T-helper 17 cell (primary cell): ENCODE data around the gene TMEM107. TPM values are rescaled to one million over a fixed set of nuclear protein-coding genes. Genes with fewer than 3 reads are reported as not detected.
"Not testable (repeated sequence)": the region's sequence is repeated elsewhere in the genome, so short reads cannot be mapped to it uniquely, and the experiment has no call there.

Experiments
- ATAC-seq: fragments of 150-1000 bp; cut with Tn5 transposase; 2 replicates; pipeline ENCODE4 v1.10.0; 2021; ENCODE audit warnings: mild to moderate bottlenecking, moderate library complexity
- DNase-seq, 3 donors: peaks; one replicate each; pipeline versions ENCODE4 v3.0.0 to v3.0.0-alpha.2; 2020 to 2021
- H3K9me3 ChIP-seq: one replicate; pipeline ENCODE4 v1.7.0; 2013; ENCODE audit warnings: low read length, mild to moderate bottlenecking; ENCODE audit not compliant: control insufficient read depth, poor library complexity, severe bottlenecking
- H3K27ac Mint-ChIP-seq: one replicate; pipeline ENCODE4 v1.8.0; 2022; ENCODE audit warnings: mild to moderate bottlenecking, moderate library complexity, mixed read lengths
- H3K27me3 Mint-ChIP-seq: one replicate; pipeline ENCODE4 v1.8.0; 2022; ENCODE audit warnings: mixed read lengths
- H3K36me3 Mint-ChIP-seq: one replicate; pipeline ENCODE4 v1.8.0; 2022; ENCODE audit warnings: low read depth, mixed read lengths
- H3K4me1 Mint-ChIP-seq: one replicate; pipeline ENCODE4 v1.8.0; 2022; ENCODE audit warnings: mild to moderate bottlenecking, mixed read lengths
- H3K4me3 Mint-ChIP-seq: one replicate; pipeline ENCODE4 v1.8.0; 2022; ENCODE audit warnings: mild to moderate bottlenecking, moderate library complexity, mixed read lengths
- total RNA-seq, 4 donors: library from RNA in 2 of 4; stranded (reverse) in 2 of 4; gene quantifications; one replicate each; pipeline ENCODE4 v1.2.3 and lab custom pipeline; 2022 to 2026

Gene TMEM107
- total RNA-seq, 2 donors from 2014 or later = 33.0 to 33.9 TPM

DNA sequence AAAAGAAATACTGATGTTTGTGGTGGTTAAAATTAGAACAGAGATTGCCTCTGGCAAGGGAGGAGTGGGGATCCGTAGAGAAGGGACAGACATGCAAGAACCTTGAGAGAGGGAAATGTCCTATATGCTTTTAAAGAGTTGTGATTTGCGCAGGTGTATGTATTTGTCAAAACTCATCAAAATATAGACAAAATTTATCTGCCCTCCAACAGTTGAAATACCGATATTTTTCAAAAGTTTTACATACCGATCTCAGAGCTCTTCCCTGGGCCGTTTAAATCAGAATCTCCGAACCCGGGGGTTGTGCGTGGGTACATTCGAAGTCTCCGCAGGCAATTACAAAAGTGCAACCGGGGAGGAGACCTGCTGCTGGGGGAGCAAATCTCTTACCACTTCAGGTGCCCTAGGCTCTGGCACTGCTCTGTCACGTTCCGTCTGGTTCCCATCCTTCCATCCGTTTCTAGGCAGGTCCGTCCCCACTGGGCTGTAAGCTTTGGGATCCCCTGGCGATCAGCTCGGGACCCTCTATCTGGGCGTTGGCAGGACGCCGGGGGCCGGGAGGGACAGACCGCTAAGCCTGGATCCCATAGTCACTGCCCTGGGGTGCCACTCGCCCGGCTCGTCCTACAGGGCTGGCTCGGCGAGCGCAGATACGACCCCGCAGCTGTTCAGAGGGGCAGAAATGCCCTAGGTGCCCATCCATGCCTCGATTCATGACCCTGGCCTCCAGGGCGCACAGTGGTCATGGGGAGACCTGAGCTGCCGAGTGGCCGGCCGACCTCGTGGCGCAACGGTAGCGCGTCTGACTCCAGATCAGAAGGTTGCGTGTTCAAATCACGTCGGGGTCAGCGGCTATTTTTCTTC, 9.6 kb upstream of the TMEM107 start:
- H3K27me3 Mint-ChIP-seq = no peaks in the 10 kb centered on the region
- peaks cover 19% of the 10 kb centered on the region for H3K4me1 Mint-ChIP-seq
- no peak overlapping the region for H3K27ac Mint-ChIP-seq
- no peaks in the 10 kb centered on the region for H3K9me3 ChIP-seq
- peak; percentile 11 for ATAC-seq
- no peaks in the 10 kb centered on the region for H3K36me3 Mint-ChIP-seq
- DNase-seq = peak; percentile 70 to 95 (median 73)
- H3K4me3 Mint-ChIP-seq = no peak overlapping the region

DNA sequence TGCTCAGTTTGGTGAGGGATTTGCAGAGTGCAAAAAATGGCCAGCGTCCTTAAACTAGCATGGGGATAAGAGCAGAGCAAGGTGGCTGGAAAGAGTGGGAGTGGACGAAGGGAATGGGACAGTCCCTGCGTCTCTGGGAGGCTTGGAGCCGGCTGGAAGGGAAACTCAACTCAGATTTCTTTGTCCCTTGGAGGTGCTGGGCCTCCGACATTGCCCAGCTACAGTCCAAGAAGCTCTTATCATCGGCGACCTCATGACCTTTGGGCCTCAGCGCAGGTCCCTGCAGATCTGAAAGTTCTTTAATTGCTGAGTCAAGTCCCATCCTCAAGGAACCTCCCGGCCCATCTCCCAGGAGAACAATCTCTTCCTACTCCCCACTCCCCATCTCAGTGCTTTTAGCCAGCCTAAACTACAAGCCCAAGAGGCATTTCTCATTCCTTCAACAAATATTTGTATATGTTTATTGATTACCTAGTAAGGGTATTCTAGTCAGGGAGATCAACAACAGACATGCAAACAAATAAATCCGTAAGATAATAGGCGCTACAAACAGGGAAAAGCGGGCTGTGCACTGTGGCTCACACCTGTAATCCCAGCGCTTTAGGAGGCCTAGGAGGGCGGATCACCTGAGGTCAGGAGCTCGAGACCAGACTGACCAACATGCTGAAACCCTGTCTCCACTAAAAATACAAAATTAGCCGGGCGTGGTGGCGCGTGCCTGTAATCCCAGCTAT, 985 bp upstream of the TMEM107 start:
- H3K4me3 Mint-ChIP-seq = peak overlapping the region; percentile 95
- peaks cover 2% of the 10 kb centered on the region for H3K36me3 Mint-ChIP-seq
- DNase-seq (no peak), ATAC-seq (no peak)
- no peaks in the 10 kb centered on the region for H3K9me3 ChIP-seq
- H3K4me1 Mint-ChIP-seq = peaks cover 38% of the 10 kb centered on the region
- H3K27ac Mint-ChIP-seq = peak overlapping the region; percentile 100
- H3K27me3 Mint-ChIP-seq = no peaks in the 10 kb centered on the region

DNA sequence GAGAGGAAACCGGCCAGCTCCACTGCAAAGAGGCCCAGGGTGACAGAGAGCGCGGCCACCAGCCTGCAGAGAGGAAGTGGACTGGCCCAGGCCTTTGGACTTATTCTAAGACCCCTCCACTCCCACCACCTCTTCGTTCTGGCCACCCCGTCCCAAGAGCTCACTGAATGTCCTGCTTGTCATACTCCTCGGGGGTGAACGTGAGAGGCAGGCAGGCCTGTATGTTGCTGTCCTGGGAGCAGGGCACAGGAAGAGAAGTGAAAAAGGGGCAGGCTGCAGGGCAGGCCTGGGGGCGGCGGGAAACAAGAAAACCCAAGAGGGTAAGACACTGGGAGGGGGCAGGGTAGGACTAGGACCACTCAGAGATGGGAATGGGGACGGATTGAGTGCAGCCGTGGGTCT, 384 bp downstream of the TMEM107 start:
- ATAC-seq = no peak

DNA sequence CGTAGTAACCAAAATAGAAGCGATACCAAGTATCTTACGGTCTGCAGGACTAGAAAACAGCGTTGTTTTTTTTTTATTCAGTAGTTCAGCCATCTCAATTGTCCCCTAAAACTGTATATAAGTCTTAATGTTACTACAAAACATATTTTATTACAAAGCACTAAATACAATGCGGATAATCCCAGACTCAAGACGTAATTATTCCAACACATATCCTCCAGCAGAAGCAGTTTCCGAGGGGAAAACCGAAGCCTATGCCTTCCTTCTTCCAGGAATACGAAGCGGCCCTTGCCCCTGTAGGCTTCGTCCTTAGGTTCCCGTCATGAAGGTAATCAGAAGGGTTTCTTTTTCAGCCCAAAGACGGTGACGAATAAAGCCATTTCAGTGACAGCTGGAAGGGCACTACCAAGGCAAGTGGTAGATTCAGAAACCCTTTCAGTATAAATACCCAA, 2.3 kb downstream of the TMEM107 start:
- H3K9me3 ChIP-seq = no peaks in the 10 kb centered on the region
- Mint-ChIP-seq H3K4me3 (peak overlapping the region; percentile 91), H3K27ac (peak overlapping the region; percentile 100), H3K36me3 (peaks cover 2% of the 10 kb centered on the region), H3K27me3 (no peaks in the 10 kb centered on the region), H3K4me1 (peaks cover 38% of the 10 kb centered on the region)
- DNase-seq (no peak), ATAC-seq (no peak)

More for the DNA sequence above, 384 bp downstream of the TMEM107 start:
- peaks cover 39% of the 10 kb centered on the region for H3K4me1 Mint-ChIP-seq
- H3K9me3 ChIP-seq = no peaks in the 10 kb centered on the region
- no peaks in the 10 kb centered on the region for H3K27me3 Mint-ChIP-seq
- H3K36me3 Mint-ChIP-seq = peaks cover 2% of the 10 kb centered on the region
- DNase-seq = no peak
- peak overlapping the region; percentile 100 for H3K27ac Mint-ChIP-seq
- peak overlapping the region; percentile 95 for H3K4me3 Mint-ChIP-seq

DNA sequence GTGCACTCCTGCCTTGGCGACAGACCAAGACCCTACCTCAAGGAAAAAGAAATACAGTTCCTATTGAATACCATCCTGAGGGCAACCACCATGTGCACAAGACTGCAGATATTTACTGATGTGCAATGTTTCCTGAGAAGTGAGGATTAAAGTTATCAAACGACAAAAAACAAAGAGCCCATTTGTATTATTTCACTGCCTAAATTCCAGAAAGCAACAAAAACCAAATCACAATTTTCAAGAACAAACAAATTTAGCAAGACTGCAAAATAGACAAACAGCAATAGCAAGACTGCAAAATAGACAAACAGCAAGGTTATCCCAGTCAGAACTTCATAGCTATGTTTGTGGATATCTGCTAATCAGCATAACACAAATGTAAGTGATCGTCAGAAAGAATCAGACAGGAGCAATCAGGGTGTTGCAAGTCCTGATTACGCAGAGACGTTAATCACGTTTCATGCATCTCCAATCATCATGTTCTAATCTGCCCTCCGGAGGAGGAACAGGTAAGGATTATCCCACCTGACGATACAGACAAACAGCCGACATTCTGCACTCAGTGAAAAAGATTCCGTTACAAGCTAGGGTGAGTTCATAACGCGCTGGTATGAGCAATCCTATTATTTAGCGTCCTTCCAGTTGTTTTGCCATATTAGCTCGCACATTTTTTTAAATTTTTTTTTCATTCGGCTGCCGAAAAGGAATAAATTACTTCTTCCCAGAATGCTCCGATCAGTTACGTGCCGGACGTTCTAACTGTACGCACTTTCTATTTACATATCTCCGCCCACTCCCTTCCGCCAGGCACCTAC, 2.9 kb downstream of the TMEM107 start:
- peak in 2 of 3 donors; percentile 60 to 62 for DNase-seq
- no peaks in the 10 kb centered on the region for H3K27me3 Mint-ChIP-seq
- no peaks in the 10 kb centered on the region for H3K9me3 ChIP-seq
- peak overlapping the region; percentile 100 for H3K27ac Mint-ChIP-seq
- peaks cover 42% of the 10 kb centered on the region for H3K4me1 Mint-ChIP-seq
- ATAC-seq = peak; percentile 88
- H3K4me3 Mint-ChIP-seq = peak overlapping the region; percentile 91
- peaks cover 2% of the 10 kb centered on the region for H3K36me3 Mint-ChIP-seq

DNA sequence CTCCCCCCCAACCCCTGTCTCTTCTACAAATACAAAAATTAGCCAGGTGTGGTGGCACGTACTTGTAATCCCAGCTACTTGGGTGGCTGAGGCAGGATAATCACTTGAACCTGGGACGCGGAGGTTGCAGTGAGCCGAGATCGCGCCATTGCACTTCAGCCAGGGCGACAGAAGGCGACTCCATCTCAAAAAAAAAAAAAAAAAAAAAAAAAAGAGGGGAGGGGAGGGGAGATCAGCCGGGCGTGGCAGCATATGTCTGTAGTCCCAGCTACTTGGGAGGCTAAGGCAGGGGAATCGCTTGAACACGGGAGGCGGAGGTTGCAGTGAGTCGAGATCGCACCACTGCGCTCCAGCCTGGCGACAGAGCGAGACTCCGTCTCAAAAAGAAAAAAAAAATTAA, 6.0 kb downstream of the TMEM107 start:
- H3K4me3 Mint-ChIP-seq, H3K36me3 Mint-ChIP-seq, ATAC-seq, H3K27me3 Mint-ChIP-seq, H3K9me3 ChIP-seq, DNase-seq, H3K27ac Mint-ChIP-seq: not testable (repeated sequence)
- H3K4me1 Mint-ChIP-seq = peaks cover 27% of the 10 kb centered on the region

DNA sequence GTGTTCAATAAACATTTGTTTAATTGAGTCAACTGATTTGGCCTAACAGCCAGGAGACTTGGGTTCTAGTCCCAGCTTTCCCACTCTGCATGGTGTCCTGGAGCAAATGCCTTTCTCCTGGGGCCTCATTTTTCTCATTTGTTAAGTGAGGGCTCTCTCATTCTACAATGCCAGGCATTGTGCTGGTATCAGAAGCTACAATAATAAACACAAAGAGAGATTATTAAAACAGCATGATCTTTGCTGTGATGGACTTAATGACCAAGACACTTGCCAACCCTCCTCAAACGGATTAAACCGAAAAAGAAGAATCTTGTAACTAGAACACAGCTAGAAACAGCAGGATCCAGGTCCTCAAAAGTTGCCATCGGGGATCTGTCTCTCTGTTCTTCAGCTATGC, 8.7 kb downstream of the TMEM107 start:
- no peaks in the 10 kb centered on the region for H3K36me3 Mint-ChIP-seq
- H3K4me3 Mint-ChIP-seq = no peak overlapping the region
- no peaks in the 10 kb centered on the region for H3K9me3 ChIP-seq
- H3K27me3 Mint-ChIP-seq = no peaks in the 10 kb centered on the region
- peaks cover 24% of the 10 kb centered on the region for H3K4me1 Mint-ChIP-seq
- no peak overlapping the region for H3K27ac Mint-ChIP-seq
- ATAC-seq (no peak), DNase-seq (no peak)

DNA sequence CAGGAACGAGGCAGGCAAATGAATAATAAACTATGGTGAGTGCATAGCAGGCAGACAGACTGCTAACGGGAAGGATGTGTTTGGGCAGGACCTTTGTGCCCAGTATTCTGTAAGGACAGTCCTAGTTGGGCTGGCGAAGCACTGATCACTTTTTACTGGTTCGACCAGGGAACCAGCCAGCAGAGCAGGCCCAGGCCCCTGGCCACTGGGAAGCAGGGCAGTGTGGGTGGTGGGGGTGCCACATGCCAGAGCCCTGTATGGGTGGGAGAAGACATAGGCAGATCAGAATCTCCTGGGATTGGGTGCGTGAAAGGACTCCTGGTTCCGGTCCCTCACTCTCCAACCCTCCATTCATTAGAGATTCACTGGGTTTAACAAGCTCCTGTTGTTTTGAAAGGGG, 9.4 kb downstream of the TMEM107 start:
- no peak overlapping the region for H3K4me3 Mint-ChIP-seq

DNA sequence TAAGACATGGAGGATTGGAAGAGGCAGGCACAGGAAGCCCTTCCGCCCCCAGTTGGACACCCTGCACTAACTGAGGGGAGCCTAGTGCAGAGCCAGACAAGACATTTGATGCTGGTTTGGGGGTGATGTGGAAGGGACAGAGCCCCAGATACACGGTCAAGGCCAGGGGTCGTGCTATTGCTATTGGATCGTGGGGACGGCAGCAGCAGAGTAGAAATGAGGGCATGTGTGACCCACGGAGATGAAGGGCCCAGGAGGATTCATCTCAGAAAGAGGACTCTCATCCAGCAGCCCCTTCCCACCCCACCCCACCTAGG, 11.4 kb downstream of the TMEM107 start:
- H3K27me3 Mint-ChIP-seq = no peaks in the 10 kb centered on the region
- peaks cover 5% of the 10 kb centered on the region for H3K36me3 Mint-ChIP-seq
- H3K4me3 Mint-ChIP-seq = peak overlapping the region; percentile 90
- peaks cover 39% of the 10 kb centered on the region for H3K4me1 Mint-ChIP-seq
- ATAC-seq (no peak), DNase-seq (no peak)
- H3K9me3 ChIP-seq = no peaks in the 10 kb centered on the region
- H3K27ac Mint-ChIP-seq = no peak overlapping the region

More for the DNA sequence above, 9.4 kb downstream of the TMEM107 start:
- H3K9me3 ChIP-seq = no peaks in the 10 kb centered on the region
- DNase-seq (no peak), ATAC-seq (no peak)
- Mint-ChIP-seq H3K4me1 (peaks cover 25% of the 10 kb centered on the region), H3K36me3 (no peaks in the 10 kb centered on the region), H3K27ac (peak overlapping the region; percentile 11), H3K27me3 (no peaks in the 10 kb centered on the region)

DNA sequence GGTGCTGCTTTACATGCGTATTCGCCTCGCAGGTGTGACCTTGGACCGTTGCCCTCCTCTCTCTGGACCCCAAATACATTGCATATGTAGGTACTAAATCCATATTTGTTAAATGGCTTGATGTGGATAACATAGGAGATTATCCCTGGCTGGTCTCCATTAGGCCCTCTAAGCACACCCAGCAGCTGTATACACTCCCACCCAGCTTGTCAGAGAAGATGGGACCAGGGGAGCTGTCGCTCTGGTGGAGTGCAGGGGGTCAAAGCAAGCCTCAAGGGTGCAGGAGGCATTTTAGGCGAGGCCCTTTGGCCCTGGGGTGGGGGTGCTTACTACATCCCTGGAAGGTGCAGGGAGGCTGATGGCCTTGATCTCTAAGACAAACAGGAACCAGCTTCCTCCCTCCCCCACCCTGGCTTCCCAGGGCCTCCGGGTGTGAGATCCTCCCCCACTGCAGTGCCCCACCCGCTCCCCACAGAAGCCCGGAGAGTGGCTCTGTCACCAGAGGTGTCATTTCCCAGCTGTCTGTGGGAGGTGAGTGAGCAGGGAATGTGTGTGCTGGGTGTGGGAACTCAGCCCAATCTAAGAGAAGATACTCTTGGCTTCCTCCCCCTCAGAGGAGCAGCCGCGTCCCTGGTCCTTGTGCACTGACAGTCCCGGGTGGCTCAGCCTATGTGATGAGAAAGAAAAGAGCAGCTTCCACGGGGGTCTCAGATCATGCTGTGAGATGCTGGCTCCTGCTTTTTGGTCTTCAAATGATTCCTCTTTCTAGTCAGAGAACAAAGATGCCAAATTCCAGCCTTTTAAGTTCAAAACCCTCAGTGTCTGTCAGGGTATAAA, 12.0 kb downstream of the TMEM107 start:
- H3K9me3 ChIP-seq = no peaks in the 10 kb centered on the region
- Mint-ChIP-seq H3K27ac (no peak overlapping the region), H3K36me3 (peaks cover 5% of the 10 kb centered on the region), H3K4me1 (peaks cover 44% of the 10 kb centered on the region), H3K4me3 (peak overlapping the region; percentile 90), H3K27me3 (no peaks in the 10 kb centered on the region)
- DNase-seq (peak in 2 of 3 donors; percentile 29 to 55), ATAC-seq (peak; percentile 54)

DNA sequence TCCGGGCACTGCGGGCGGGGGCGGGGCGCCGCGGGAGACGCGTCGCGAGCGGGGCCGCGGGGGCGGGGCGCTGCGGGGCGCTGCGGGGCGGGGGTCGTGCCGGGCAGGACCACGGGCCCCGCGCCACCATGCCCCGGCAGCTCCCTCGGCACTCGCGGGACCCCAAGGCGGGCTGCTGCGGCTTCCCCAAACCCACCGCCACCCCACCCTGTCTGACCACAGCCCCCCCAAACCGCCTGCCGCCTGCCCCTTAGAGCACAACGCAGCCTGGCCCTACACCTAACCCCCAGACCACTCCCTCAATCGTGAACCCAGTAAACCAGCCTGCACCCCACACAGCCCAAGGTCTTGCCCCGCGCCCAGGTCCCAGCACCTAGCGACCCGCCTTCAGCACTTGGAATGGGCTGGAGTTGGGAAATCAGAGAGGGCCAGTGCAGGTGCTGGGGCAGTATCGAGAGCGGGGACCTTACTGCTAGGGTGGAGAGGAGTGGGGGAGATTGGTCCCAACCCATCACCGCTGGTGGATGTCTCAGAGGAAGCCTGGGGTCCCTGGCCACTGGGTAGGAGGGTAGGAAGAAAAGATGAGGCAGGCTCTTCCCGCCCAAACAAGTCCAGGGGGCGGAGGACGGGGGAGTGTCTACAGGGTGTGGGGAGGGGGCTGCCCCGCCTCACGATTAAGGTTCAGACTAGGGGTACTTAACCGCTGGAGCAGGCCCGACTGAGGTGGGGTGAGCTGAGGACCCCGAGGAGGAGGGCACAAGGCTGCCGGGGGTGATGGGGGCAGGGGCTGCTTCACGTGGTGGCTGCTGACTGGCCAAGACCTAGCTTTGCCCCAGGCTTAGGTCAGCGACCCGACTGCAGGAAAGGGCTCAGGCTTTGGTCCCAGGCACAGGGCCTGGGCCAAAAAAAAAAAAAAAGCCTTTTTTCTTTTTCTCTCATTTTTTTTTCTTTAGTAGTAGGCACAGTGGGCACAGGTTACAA, 12.9 kb downstream of the TMEM107 start:
- Mint-ChIP-seq H3K36me3 (peaks cover 5% of the 10 kb centered on the region), H3K27me3 (no peaks in the 10 kb centered on the region), H3K27ac (no peak overlapping the region), H3K4me3 (peak overlapping the region; percentile 90), H3K4me1 (peaks cover 45% of the 10 kb centered on the region)
- no peak for DNase-seq
- ATAC-seq = peak; percentile 13
- no peaks in the 10 kb centered on the region for H3K9me3 ChIP-seq
